Measurements from ENCODE around the gene AGFG1. TPM values are rescaled to one million over a fixed set of nuclear protein-coding genes. Genes with fewer than 3 reads are reported as not detected.

Gene AGFG1, protein sequence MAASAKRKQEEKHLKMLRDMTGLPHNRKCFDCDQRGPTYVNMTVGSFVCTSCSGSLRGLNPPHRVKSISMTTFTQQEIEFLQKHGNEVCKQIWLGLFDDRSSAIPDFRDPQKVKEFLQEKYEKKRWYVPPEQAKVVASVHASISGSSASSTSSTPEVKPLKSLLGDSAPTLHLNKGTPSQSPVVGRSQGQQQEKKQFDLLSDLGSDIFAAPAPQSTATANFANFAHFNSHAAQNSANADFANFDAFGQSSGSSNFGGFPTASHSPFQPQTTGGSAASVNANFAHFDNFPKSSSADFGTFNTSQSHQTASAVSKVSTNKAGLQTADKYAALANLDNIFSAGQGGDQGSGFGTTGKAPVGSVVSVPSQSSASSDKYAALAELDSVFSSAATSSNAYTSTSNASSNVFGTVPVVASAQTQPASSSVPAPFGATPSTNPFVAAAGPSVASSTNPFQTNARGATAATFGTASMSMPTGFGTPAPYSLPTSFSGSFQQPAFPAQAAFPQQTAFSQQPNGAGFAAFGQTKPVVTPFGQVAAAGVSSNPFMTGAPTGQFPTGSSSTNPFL
- polyA plus RNA-seq (2012; ENCODE audit: insufficient read length, low read depth), result 26.8 TPM

DNA sequence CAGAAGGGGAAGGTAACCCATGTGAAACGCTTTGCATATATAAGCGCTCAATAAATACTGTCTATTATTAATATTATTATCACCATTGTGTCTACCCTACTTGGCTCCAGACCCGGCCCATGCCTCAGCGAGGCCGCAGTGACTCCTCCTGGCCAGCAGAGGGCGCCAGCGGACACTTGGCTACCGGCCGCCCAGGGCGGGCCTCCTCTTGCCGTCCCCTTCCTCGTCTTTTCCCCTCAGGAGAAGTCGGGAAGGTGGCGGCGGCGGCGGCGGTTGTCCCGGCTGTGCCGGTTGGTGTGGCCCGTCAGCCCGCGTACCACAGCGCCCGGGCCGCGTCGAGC, at the start of gene AGFG1:
Gene AGFG1, plus strand, starts transcription at position 233 of the 341 bp plus-strand sequence. CDS start 266 bp downstream, outside the sequence.
- TF ChIP-seq TAF1 (IDR thresholded peaks at IDR 0.05; ENCODE audit: borderline replicate concordance, insufficient read depth, low read length) (peak; percentile 73; the same call in 1 of the 2 replicates), POLR2AphosphoS5 (IDR thresholded peaks at IDR 0.05; ENCODE audit: low read depth, low read length) (peak; percentile 70; the same call in 1 of the 2 replicates), SIN3A (IDR thresholded peaks at IDR 0.05; ENCODE audit: borderline replicate concordance, insufficient read depth, low read length) (peak; percentile 78; the same call in 1 of the 2 replicates), FOXP2 (optimal IDR thresholded peaks at IDR 0.05; ENCODE audit: borderline replicate concordance, extremely low read depth, extremely low read length, insufficient read depth) (peak; percentile 64)
- TF ChIP-seq, protein P1, sequence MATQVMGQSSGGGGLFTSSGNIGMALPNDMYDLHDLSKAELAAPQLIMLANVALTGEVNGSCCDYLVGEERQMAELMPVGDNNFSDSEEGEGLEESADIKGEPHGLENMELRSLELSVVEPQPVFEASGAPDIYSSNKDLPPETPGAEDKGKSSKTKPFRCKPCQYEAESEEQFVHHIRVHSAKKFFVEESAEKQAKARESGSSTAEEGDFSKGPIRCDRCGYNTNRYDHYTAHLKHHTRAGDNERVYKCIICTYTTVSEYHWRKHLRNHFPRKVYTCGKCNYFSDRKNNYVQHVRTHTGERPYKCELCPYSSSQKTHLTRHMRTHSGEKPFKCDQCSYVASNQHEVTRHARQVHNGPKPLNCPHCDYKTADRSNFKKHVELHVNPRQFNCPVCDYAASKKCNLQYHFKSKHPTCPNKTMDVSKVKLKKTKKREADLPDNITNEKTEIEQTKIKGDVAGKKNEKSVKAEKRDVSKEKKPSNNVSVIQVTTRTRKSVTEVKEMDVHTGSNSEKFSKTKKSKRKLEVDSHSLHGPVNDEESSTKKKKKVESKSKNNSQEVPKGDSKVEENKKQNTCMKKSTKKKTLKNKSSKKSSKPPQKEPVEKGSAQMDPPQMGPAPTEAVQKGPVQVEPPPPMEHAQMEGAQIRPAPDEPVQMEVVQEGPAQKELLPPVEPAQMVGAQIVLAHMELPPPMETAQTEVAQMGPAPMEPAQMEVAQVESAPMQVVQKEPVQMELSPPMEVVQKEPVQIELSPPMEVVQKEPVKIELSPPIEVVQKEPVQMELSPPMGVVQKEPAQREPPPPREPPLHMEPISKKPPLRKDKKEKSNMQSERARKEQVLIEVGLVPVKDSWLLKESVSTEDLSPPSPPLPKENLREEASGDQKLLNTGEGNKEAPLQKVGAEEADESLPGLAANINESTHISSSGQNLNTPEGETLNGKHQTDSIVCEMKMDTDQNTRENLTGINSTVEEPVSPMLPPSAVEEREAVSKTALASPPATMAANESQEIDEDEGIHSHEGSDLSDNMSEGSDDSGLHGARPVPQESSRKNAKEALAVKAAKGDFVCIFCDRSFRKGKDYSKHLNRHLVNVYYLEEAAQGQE (IDR thresholded peaks at IDR 0.05; ENCODE audit: insufficient read depth in 1 of 2, low read depth in 2 of 2, low read length in 2 of 2), result no peak

DNA sequence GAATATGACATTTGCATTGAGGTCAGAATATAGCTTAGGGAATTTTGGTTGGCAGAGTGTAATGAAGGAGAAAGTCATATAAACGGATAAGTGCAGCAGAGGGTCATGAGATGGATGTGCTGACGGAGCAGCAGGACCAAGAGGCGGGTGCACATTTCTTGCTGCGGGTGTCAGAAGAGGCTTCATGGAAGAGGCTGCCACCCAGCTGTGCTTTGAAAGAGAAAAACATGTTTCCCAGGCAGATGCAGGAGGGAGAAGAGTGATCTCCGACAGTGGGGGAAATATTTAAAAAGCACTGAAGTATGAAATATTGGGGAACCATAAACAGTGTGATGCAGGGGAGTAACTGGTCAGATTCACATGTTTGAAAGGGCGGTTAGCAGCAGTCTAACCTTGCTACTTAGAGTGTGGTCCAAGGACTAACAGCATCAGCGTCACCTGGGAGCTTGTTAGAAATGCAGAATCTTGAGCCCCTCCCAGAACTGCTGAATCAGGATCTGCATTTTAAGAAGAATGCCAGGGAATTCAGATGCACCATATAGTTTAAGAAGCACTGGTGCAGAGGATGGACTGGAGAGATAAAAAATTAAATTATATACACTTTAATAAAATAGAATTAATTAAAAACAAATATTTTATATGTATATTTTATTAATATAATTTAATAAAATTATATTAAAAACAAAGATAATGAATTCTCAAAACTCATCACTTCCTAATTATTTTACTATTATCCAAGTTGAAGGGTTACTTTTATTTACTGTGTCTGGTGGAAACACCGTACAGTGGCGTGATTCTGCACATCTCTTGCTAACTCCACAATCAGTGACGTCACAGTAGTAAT, 48.1 kb upstream of the AGFG1 start:
- TF ChIP-seq FOXP2 (optimal IDR thresholded peaks at IDR 0.05; ENCODE audit: borderline replicate concordance, extremely low read depth, extremely low read length, insufficient read depth) (no peak), POLR2AphosphoS5 (IDR thresholded peaks at IDR 0.05; ENCODE audit: low read depth, low read length) (no peak), TAF1 (IDR thresholded peaks at IDR 0.05; ENCODE audit: borderline replicate concordance, insufficient read depth, low read length) (no peak), SIN3A (IDR thresholded peaks at IDR 0.05; ENCODE audit: borderline replicate concordance, insufficient read depth, low read length) (no peak)
- TF ChIP-seq, protein P1 (IDR thresholded peaks at IDR 0.05; ENCODE audit: insufficient read depth in 1 of 2, low read depth in 2 of 2, low read length in 2 of 2), result no peak

DNA sequence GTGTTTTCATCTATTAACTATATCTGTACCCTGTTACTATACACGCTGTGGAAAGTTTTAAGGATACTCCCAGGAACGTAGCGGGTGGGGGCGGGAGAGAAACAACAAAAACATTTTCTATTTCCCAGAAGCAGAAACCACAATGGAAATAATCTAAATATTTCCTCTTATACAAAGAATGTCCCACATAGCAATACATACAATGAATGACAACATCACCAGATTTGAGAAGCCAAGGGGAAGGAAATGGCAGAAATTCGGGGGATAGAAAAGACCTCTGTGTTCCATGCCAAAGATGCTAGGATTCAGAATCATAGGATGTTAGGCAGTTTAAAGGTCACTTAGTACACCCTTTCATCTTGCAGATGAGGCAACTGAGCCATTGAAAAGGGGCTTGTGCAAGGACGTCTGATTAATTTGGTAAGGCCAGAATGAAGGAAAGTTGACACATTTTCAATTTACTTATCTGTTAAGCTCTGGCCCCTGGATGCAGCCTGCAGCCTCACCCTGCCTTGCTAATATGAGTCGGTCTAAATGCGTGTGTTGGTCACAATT, 43.1 kb upstream of the AGFG1 start:
- no peak for TF ChIP-seq TAF1 (IDR thresholded peaks at IDR 0.05; ENCODE audit: borderline replicate concordance, insufficient read depth, low read length)
- no peak for TF ChIP-seq POLR2AphosphoS5 (IDR thresholded peaks at IDR 0.05; ENCODE audit: low read depth, low read length)
- TF ChIP-seq, protein P1 (IDR thresholded peaks at IDR 0.05; ENCODE audit: insufficient read depth in 1 of 2, low read depth in 2 of 2, low read length in 2 of 2), result no peak
- no peak for TF ChIP-seq FOXP2 (optimal IDR thresholded peaks at IDR 0.05; ENCODE audit: borderline replicate concordance, extremely low read depth, extremely low read length, insufficient read depth)
- TF ChIP-seq SIN3A (IDR thresholded peaks at IDR 0.05; ENCODE audit: borderline replicate concordance, insufficient read depth, low read length), result no peak

GRCh38 chr2:227430639-227431038, 41.3 kb upstream of the AGFG1 start:
- TF ChIP-seq, protein P1 (IDR thresholded peaks at IDR 0.05; ENCODE audit: insufficient read depth in 1 of 2, low read depth in 2 of 2, low read length in 2 of 2), result no peak
- TF ChIP-seq POLR2AphosphoS5 (IDR thresholded peaks at IDR 0.05; ENCODE audit: low read depth, low read length) (no peak), FOXP2 (optimal IDR thresholded peaks at IDR 0.05; ENCODE audit: borderline replicate concordance, extremely low read depth, extremely low read length, insufficient read depth) (no peak), SIN3A (IDR thresholded peaks at IDR 0.05; ENCODE audit: borderline replicate concordance, insufficient read depth, low read length) (no peak), TAF1 (IDR thresholded peaks at IDR 0.05; ENCODE audit: borderline replicate concordance, insufficient read depth, low read length) (no peak)
